GM19452 (cell line): ENCODE data around the gene CLTCL1.

ENCODE experiments used
- ATAC-seq: cut with Tn5 transposase; IDR thresholded peaks from one replicate; pipeline ENCODE4 v1.9.1; 2021; ENCODE audit not compliant: unreplicated experiment

The CLTCL1 gene

DNA sequence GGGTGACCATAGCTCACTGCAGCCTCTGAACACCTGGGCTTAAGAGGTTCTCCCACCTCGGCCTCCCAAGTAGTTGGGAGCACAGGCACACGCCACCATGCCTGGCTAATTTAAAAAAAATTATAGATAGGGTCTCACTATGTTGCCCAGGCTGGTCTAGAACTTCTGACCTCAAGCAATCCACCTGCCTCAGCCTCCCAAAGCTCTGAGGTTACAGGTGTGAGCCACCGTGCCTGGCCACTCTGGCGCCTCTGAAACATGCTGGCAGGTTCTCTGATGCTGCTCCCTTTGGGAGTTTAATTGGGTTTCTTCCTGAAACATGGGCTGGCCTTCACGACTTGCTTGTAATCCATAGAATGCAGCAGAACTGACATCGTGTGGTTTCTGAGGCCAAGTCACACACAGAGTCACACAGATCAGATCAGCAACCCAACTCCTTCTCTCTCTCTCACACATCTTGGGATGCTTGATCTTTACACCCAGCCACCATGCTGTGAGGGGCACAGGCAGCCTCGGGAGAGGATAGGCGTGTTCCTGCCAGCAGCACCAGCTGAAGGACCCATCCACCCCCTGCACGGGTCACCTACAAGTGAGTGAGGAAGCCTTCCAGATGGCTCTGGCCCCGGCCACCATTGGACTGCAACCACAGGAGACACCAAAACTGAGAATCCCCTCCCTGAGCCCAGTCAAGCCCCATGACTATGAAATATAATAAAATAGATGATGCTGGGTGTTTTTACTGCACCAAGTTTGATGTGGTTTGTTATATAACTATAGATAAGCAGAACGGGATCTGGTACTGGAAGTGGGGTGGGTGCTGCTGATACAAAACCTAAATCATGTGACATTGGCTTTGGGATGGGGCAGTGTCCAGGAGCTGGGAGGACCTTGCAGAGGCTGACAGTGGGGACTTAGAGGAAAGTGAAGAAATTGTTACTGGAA is 138.3 kb downstream of the CLTCL1 start:
- ATAC-seq, result no peak

DNA sequence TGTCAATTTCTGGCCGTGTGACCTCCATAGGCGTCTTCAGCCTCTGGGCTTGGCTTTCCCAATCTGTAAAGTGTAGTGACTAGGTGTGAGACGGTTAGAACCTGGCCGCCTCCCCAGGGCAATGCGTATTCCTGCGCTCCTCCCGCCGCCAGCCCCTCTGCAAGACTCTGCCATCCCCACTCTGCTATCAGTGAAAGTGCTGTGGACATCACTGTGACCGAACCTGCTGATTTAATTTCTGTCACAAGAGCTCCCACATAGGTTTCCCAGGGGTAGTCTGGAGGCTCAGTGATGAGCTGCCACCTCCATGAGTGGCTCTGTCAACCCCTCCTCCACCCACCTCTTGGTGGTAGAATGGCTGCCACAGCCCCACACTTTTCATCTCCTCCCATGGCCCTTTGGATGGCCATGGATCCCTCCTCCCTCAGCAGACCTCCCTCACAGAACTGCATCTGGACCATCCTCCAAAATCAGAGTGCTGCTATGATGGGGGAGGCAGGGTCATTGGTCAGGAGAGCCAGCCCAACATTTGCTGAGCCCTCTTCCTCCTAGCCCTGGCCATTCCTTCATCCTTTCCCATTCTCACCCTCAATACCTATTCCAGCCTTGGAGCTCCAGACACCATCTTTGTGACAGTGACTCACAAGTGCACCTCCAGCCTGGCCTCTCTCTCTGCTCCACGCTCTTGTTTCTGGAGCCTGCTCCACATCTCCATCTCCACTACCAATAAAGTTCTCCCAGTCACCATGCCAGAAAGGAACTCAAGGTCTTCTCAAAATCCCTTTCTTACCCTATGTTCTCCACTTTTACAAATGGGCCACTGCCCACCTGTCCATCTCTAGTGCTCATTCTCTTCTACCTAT is 140.0 kb downstream of the CLTCL1 start:
- no peak for ATAC-seq

DNA sequence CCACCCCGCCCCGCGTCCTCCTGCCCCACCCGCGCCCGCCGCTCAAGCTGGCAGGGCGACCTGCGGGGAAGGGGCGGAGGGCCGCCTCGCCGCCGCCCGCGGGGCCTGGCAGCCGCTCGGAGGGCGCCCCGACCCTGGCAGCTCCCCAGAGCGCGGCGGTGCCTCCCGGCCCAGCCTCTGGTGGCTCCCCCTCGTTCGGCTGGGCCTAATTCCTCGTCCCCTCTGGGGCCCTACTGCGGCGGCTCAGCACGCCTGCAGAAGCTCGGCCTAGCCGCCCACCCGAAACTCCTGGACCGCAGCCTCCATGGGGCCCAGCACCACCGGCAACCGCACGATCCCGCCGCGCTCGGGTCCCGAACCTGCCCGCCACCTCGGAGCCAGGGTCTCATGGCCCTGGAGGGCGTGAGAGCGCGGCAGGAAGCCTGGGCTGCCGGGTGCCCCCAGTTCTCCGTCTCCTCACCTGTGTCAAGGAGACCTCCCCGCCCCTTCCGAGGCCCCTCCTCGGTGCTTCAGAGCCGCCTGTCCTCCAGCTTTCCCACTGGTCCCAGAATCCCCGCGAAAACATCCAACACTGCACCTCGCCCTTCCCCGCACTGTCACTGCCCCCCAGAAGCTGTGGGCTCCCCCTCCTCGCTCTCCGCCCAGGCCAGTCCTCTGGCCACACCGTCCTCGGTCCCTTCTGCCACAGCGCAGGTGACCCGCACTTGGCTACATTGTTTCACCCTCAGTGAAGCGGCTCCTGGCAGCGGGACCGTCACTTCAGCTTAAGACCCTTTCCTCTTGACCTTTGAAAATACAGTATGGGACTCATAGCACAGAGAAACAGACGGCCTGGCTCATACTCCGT is 140.8 kb downstream of the CLTCL1 start:
- no peak for ATAC-seq

DNA sequence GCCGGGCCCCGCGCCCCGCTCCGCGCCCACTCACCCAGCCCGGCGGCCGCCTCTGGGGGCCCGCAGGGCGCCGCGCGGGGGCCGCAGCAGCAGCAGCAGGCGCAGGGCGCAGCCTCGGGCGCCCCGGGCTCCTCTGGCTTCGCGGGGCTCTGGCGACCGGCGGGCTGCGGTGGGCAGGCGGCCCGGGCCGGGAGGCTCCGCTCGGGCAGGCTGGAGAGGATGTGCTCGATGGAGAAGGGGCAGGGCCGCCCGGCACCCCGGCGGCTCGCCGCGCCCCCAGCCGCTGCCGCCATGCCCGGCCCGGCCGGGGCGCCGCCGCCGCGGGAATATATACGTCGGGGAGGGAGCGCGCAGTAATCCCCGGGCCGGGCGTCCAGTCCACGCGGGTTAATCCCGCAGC is 141.5 kb downstream of the CLTCL1 start, which contains the start of gene GSC2:
Gene GSC2, minus strand, starts transcription at position 302 of the 400 bp plus-strand sequence. Its CDS starts 9 bp downstream, at position 293.
- no peak for ATAC-seq

DNA sequence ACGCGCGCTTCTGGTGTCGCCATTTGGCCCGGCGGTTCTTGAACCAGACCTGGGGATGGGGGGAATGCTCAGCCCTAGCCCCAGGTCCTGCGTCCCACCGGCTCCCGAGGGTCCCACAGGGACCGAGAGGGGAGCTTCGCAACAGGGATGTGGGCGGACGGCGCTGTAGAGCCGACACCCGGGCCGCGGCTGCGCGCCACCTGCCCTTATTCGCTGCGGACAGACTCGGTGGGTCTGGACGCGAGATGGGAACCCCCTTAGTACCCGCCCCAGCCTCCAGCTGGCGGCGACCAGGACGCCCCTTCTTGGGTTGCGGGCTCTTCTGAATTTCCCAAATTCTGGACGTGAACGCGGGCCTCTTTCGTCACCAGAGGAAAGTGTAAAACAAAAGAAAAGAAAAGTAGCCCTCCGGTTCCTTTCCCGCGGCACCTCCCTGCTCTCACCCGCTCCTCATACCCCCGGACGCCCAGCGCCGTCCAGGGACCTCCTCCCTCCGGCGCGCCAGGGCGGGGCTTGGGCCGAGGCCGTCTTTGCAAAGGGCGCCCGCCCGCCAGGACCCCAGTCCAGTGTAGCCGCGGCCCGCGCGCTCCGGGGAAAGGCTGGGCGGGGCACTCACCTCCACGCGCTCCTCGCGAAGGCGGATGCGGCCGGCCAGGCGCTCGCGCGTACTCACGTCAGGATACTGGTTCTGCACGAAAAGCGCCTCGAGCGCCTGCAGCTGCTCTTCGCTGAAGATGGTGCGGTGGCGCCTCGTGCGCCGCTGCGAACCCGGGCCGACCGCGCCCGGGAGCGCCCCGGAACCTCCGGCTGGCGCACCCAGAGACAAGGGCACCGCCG is 142.3 kb downstream of the CLTCL1 start:
- ATAC-seq, result no peak

DNA sequence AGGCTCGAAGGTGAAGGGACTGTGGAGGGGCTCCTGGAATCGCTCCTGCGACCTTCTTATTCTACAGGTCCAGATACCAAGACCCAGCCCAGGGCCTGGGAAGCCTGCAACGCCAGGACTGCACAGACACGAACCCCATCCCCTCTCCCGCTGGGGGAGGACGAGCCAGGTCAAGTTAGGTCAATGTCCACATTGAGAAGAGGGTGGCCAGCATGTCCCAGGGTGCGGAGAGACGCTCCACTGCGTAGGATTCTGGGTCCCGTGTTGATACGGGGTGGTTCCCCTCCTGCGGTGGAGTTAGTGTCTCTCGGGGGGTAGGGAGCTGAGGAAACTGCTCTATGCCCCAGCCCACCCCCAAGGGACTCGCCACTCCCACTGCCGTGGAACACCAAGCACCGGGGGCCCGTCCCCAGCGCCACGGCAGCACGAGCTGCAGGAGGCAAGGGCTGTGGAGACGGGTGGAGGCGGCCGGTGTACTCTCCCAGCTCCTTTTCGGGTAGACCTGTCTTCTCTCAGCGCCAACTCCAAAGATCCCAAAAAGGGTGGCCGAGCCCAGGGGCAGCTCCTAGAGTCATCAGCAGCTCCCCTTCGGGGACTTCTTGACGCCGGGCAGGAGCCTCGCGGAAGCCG is 143.0 kb downstream of the CLTCL1 start:
- ATAC-seq, result no peak

DNA sequence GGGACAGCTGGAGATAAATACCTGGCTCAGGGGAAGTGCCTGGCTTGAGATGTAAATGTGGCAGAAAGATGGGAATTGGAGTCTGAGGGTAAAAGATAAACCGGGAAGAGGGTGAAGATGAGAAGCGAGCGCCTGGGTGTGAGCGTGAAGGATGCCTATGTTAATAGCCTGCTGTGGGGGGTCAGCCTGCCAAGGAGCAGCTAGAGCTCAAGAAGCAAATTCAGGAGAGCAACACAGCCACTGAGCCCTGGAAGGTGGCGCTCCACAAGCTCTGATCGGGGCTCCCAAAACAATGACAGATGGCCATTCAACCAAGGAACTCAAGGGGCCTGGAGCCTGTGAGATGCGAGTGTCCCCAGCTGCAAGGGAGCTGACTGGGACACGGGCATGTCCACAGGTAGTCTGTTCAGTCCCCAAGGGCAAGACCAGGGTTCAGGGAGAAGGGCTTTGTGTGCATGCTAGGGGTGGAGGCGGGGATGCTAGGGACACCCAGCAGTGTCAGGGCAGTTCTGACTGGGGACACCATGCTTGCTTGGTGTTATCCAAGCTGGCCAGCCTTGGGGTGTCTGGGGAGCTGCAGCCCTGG is 144.2 kb downstream of the CLTCL1 start:
- no peak for ATAC-seq

DNA sequence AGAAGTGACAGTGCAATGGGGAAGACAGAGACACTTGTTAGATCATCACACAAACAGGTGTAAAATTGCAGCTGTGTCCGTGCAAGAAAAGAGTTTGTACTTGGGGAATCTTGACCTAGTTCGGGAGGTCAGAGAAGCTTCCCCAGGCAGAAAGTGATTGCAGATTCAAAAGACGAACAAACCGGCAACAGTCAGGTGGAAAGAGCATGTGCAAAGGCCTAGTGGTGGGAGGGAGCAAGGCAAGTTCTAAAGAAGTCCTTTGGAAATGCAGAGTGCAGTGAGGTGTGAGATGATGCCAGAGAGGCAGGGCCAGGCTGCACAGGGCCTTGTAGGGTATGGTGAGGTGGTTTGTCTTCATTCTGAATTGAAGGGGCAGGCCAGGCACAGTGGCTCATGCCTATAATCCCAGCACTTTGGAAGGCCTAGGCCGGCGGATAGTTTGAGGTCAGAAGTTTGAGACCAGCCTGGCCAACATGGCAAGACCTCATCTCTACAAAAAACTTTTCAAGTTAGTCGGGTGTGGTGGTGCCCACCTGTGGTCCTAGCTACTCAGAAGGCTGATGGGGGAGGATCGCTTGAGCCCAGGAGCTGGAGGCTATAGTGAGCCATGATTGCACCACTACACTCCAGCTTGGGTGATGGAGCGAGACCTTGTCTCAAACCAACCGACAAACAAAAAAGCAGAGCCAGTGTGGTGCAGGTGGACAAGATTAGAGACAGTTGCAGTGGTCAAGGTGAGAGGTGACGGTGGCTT is 145.1 kb downstream of the CLTCL1 start:
- ATAC-seq, result no peak

DNA sequence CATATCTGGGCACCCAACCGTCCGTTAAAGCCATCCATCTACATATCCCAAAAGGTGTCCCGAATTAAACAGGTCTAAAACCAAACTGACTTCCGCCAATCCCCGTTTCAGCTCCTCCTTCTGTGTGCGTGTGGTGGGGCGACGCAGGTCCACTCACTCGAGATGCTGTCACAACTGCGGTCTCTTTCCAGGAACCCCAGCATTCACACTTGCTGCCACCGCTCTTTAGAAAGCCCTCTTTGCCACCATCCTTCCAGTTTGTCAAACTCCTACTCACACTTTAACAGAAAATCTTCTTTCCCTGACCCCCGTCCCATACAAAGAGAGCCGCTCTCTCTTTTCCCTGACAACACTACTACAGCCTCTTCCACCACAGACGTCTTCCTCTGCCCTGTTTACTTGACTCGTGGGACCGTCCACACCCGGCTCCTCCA is 147.5 kb downstream of the CLTCL1 start:
- no peak for ATAC-seq

DNA sequence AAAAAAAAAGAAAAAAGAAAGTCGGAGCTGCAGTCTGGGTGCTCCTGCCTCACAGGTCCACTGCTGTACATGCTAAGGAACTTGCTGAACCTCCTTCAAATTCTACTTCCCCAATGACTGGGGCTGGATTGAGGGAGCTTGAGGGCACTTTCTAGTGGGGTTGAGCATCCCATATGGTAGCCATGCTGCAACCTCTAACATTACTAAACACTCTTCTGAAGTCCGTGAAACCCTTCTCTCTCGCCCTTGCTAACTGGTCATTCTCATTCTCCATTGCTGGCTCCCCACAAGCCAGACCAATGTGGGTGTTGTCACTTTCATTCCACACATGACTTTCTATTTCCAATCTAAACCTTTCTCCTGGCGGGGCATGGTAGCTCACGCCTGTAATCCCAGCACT is 148.3 kb downstream of the CLTCL1 start:
- no peak for ATAC-seq

DNA sequence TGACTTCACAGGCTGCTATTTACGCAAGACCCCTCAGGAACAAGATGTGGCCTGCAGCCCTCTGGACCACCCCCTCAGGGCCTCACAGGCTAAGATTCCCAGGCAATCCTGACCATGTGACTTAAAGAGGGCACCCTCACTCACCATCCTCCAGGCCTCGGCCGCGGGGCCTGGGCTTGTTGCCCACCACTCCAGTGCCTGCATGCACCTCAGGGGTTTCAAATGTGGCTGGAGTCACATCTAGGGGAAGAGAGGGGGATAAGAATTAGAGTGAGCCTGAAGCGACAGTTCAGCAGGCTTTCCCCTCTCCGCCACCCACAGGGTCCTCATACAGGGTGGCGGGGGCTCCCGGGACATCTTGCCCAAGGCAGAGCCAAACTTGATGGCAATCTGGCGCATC is 149.1 kb downstream of the CLTCL1 start:
- no peak for ATAC-seq

DNA sequence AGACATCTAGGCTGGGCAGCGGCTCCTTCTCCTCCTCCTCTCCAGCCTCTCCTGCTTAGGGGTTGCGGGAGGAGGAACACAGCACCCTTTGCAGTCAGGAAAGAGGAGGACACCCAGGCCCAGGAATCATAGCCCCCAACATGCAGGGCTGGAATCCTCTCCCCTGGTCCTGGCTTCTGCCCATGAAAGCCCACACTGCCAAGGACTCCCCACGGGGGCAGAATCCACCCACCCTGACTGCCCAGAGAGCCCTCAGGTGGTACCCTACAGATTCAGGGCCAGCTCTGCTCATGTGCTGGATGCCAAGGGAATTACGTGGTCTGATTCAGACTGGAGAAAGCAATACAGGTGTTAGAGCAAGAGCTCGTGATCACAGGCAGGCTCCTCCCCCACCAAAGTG is 151.5 kb downstream of the CLTCL1 start:
- no peak for ATAC-seq

DNA sequence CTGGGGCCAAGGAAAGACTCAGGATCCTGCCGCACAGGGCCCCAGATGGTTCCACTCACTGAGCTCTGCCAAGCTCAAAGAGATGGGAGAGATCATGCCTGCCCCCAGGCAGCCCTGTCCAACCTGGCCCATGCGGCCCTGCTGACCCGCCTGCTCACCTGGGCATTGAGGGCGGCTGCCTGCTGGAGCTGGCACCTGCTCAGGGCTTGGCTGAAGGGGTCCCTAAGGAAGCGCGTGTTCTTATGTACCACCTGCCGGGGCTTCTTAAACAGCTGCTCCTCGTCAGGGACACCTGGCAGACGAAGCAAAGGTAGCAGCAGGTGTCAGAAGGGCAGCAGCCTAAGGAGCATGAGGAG is 152.5 kb downstream of the CLTCL1 start:
- ATAC-seq, result no peak

DNA sequence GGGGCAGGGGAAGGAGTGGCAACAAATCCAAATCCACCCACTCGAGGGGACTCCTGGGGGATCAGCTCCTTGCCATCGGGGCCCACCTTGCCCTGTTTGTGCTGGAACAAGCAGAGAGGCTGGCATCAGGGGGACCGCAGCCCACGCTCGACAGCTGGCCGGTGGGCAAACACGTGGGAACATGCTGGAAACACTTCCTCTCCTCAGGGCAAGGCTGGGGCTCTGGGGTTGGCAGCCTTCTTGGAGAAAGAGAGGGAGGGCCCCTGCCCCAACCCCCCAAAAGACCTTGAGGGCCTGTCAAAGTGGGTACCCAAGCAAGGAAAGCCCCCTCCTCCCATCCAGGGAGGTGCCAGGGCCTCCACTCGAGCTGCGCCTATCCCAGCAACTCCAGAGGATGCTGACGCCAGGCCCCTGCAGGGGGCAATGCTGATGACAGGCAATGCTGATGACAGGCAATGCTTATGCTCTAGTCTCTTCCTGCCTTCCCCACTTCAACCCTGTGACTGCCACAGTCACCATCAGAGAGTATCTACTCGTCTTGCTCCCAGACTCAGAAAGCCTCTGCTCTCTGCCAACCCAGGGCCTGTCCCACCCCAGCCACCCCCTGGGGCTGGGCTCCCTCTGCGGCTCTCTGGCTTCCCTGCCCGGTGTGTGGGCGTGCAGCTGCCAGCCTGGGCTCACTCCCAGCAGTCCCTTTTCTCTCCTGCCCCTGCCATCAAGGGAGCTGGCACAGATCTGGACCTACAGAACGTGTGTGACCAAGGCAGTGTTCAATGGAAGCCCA is 153.1 kb downstream of the CLTCL1 start:
- ATAC-seq, result no peak

DNA sequence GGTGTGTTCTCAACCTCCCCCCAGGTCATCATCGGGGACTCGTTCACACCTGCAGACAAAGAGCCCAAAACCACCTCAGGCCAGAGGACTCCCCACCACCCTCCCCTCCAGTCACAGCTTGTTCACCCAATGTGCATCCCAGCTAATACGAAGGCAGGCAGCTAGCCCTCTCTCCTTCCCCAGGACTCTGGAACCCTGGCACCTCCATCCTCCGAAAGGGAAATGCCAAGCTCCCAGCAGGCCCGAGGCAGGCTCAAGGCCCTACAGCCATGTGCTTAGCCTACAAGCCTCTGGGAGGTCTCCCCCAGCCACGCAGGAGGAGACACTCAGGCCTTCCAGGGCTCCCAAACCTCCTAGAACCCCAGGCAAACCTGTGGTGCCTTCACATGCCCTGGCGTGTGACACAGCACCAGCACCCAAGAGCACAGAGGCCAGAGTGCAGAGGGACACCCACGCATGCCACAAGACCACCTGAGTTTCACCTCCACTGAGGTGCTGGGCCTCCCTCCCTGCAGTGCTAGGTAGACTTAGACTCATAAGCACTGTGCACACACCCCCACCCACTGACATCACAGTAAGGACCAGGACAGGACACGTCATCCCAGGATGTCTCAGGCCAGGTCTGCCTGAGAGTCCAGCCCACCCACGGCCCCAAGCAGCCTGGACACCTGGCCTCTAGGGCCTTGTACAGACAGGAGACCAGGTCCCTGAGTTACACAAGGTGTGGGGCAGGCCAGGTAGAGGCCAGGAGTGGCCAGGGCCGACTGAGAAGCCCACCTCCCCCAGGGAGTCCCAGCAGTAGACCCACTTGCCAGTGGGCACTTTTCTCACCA is 153.9 kb downstream of the CLTCL1 start:
- ATAC-seq, result no peak

DNA sequence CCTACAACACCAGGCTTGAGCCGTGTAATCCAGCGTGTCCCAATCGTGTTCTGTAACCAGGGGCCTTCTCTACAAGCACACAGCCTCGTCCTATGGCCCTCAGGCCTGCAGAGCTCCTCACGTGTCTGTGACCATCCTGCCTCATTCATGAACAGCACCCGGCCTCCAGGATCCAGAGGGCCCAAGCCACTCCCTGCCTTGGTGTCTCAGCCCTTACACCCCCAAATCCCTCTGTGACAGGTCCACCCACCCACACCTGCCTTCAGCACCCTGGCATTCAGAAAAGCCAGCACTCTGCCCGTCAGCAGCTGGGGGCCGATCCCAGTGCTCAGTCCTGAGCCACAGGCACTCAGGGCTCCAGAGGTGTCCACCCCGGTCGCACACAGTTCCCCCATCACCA is 154.6 kb downstream of the CLTCL1 start:
- no peak for ATAC-seq

DNA sequence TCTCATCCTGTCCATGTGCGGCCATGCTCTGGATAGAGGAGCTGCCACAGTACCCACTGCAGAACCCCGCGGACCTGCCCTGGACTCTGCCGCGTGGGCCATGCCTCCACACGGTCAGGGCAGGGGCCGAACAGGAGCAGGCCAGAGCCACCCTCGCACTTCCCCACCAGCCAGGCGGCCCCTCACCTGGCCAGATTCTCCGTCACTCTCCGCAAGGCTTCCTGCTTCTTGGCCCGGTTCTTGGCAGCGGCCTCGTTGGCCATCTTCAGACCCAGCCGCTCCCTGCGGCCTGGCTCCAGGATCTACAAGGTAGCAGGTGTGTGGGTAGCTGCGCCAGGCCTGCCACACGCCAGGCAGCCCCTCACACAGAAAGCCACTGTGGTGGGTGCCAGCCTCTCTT is 156.6 kb downstream of the CLTCL1 start:
- ATAC-seq, result no peak
